ENCODE data around the gene VAMP7.
"Not testable (repeated sequence)": the region's sequence is repeated elsewhere in the genome, so short reads cannot be mapped to it uniquely, and the experiment has no call there.

DNA sequence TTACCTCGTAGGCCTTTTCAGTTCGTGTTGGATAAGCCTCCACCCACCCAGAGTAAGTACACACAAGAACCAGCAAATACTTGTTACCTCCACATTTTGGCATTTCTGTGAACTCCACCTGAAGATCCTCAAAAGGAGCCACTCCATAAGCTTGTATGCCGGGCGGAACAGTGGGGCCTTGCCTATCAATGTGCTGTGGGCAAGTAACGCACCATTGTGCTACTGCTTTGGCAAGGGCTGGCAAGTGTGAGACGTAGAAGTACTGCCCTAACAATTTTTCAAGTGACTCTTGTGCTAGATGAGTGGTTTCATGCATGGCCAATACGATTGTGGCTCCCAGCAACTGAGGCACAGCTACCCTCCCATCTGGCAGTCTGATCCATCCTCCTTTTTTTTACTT, 91.1 kb downstream of the VAMP7 start:
- TF ChIP-seq EZH2 (IDR thresholded peaks at IDR 0.05; ENCODE audit: low read length): not testable (repeated sequence)
- TF ChIP-seq, protein P1, sequence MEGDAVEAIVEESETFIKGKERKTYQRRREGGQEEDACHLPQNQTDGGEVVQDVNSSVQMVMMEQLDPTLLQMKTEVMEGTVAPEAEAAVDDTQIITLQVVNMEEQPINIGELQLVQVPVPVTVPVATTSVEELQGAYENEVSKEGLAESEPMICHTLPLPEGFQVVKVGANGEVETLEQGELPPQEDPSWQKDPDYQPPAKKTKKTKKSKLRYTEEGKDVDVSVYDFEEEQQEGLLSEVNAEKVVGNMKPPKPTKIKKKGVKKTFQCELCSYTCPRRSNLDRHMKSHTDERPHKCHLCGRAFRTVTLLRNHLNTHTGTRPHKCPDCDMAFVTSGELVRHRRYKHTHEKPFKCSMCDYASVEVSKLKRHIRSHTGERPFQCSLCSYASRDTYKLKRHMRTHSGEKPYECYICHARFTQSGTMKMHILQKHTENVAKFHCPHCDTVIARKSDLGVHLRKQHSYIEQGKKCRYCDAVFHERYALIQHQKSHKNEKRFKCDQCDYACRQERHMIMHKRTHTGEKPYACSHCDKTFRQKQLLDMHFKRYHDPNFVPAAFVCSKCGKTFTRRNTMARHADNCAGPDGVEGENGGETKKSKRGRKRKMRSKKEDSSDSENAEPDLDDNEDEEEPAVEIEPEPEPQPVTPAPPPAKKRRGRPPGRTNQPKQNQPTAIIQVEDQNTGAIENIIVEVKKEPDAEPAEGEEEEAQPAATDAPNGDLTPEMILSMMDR (optimal IDR thresholded peaks at IDR 0.05 in 1 of 3, IDR thresholded peaks at IDR 0.05 in 1 of 3, conservative IDR thresholded peaks at IDR 0.05 in 1 of 3; ENCODE audit: extremely low read depth in 1 of 3, insufficient read depth in 2 of 3, low read length in 3 of 3): not testable (repeated sequence)

Measured in keratinocyte (primary cell).